Measurements from ENCODE around the gene PINLYP.
"Not testable (repeated sequence)": the region's sequence is repeated elsewhere in the genome, so short reads cannot be mapped to it uniquely, and the experiment has no call there.

PINLYP gene

GRCh38 chr19:43595999-43596841 lies 20.6 kb downstream of the PINLYP start, which contains the start of the genes IRGQ and ZNF576:
TSS of gene IRGQ (minus strand) at chr19:43596134. CDS start at chr19:43595338, 796 bp downstream.
TSS of gene ZNF576 (plus strand) at chr19:43596595. CDS start at chr19:43597109, 514 bp downstream.
- TF ChIP-seq CTCF (IDR thresholded peaks at IDR 0.05; ENCODE audit: low read depth, low read length) = peak; percentile 23
- peak; percentile 99 for DNase-seq (ENCODE audit: low read depth, low spot score)
- H3K4me3 ChIP-seq (ENCODE audit: low read depth, low read length) = peak within 1 kb of the TSS; percentile 91
- in situ Hi-C loops (cut with HindIII; ENCODE audit: low sequenced_read_pairs) = no loop called here

- DNase-seq (ENCODE audit: low read depth, low spot score) = no peak
- in situ Hi-C loops (cut with HindIII; ENCODE audit: low sequenced_read_pairs) = no loop called here
- TF ChIP-seq CTCF (IDR thresholded peaks at IDR 0.05; ENCODE audit: low read depth, low read length) = no peak
- peak overlapping the region; percentile 91 for H3K4me3 ChIP-seq (ENCODE audit: low read depth, low read length)
Observed at GRCh38 chr19:43596842-43597461, 21.4 kb downstream of the PINLYP start.

- no peak for TF ChIP-seq CTCF (IDR thresholded peaks at IDR 0.05; ENCODE audit: low read depth, low read length)
- in situ Hi-C loops (cut with HindIII; ENCODE audit: low sequenced_read_pairs) = no loop called here
- DNase-seq (ENCODE audit: low read depth, low spot score) = no peak
- no peak overlapping the region for H3K4me3 ChIP-seq (ENCODE audit: low read depth, low read length)
Observed at GRCh38 chr19:43597876-43598275, 22.3 kb downstream of the PINLYP start.

GRCh38 chr19:43598445-43599240 lies 23.0 kb downstream of the PINLYP start:
- H3K4me3 ChIP-seq (ENCODE audit: low read depth, low read length) = no peak overlapping the region
- in situ Hi-C loops (cut with HindIII; ENCODE audit: low sequenced_read_pairs) = no loop called here
- TF ChIP-seq CTCF (IDR thresholded peaks at IDR 0.05; ENCODE audit: low read depth, low read length) = no peak
- DNase-seq (ENCODE audit: low read depth, low spot score) = no peak

GRCh38 chr19:43599635-43600295 lies 24.2 kb downstream of the PINLYP start:
- in situ Hi-C loops (cut with HindIII; ENCODE audit: low sequenced_read_pairs) = no loop called here
- no peak for DNase-seq (ENCODE audit: low read depth, low spot score)
- no peak overlapping the region for H3K4me3 ChIP-seq (ENCODE audit: low read depth, low read length)
- peak; percentile 9 for TF ChIP-seq CTCF (IDR thresholded peaks at IDR 0.05; ENCODE audit: low read depth, low read length)

GRCh38 chr19:43600326-43600725 lies 24.7 kb downstream of the PINLYP start:
- DNase-seq (ENCODE audit: low read depth, low spot score); H3K4me3 ChIP-seq (ENCODE audit: low read depth, low read length); in situ Hi-C loops (cut with HindIII; ENCODE audit: low sequenced_read_pairs): not testable (repeated sequence)
